Breast epithelium (tissue), 3 donors: ENCODE results near the gene PARP4.

Source experiments
- CTCF ChIP-seq, 3 donors: fragments of 450-650 bp; IDR thresholded peaks; one replicate each; pipeline ENCODE4 v1.5.1; 2016 to 2017; ENCODE audit warnings: antibody characterized with exemption in 3 of 3, mild to moderate bottlenecking in 3 of 3, moderate library complexity in 3 of 3
- POLR2A ChIP-seq: fragments of 450-650 bp; IDR thresholded peaks from one replicate; pipeline ENCODE4 v1.6.1; 2016; ENCODE audit warnings: antibody characterized with exemption, mild to moderate bottlenecking, moderate library complexity

- TF ChIP-seq CTCF (IDR thresholded peaks at IDR 0.05) (no peak), POLR2A (no peak)
These were observed 16.3 kb upstream of the PARP4 start for GRCh38 chr13:24528816-24529398.
